Prostate gland (tissue), 2 donors: Measurements from ENCODE around the gene BCAT1.

ENCODE experiments used
- CTCF ChIP-seq, 4 experiments: fragments of 200-600 bp in 2 of 4; fragments of 450-650 bp in 2 of 4; sonication (generic) in 2 of 4; IDR thresholded peaks; 1 replicate in 3 of 4; 2 replicates in 1 of 4; pipeline ENCODE4 v1.5.1; 2016 to 2019; ENCODE audit warnings: antibody characterized with exemption in 4 of 4, mild to moderate bottlenecking in 2 of 4, moderate library complexity in 2 of 4
- POLR2A ChIP-seq: fragments of 450-650 bp; IDR thresholded peaks from one replicate; pipeline ENCODE4 v1.6.1; 2016; ENCODE audit warnings: antibody characterized with exemption, mild to moderate bottlenecking

- TF ChIP-seq CTCF (IDR thresholded peaks at IDR 0.05) (peak in 1 of 4 experiments; percentile 22), POLR2A (no peak)
Measured at GRCh38 chr12:24960222-24960855, 11.4 kb upstream of the BCAT1 start.
